HEK293 (cell line): ENCODE data around the gene NT5DC3.

ENCODE experiments used
- CTCF ChIA-PET: fragments of 350-600 bp; formaldehyde crosslinking; extraction: SDS; loops from one replicate; lab custom pipeline; 2021; ENCODE audit warnings: antibody characterized with exemption; lab: Yijun Ruan, JAX
- POLR2A ChIA-PET: fragments of 300-600 bp; formaldehyde crosslinking; extraction: SDS; loops from one replicate; lab custom pipeline; 2020; ENCODE audit warnings: antibody characterized with exemption, inconsistent platforms; lab: Yijun Ruan, JAX
- H3K27ac ChIP-seq: fragments of 200-500 bp; sonication (Bioruptor generic); 2 replicates; pipeline ENCODE4 v1.5.1; 2014; ENCODE audit warnings: low read depth, low read length, control low read depth, inconsistent platforms; ENCODE audit errors: extremely low read depth
- H3K36me3 ChIP-seq, 2 experiments: fragments of 200-500 bp in 1 of 2; sonication (Bioruptor generic) in 1 of 2; 1 replicate in 1 of 2; 2 replicates in 1 of 2; pipeline ENCODE4 v1.5.1; 2014 to 2017; ENCODE audit warnings: inconsistent platforms in 2 of 2, low read length in 2 of 2; ENCODE audit not compliant: control insufficient read depth in 2 of 2, insufficient read depth in 1 of 2
- H3K4me1 ChIP-seq: fragments of 200-500 bp; sonication (Bioruptor generic); 2 replicates; pipeline ENCODE4 v1.5.1; 2014; ENCODE audit warnings: mild to moderate bottlenecking, low read length, inconsistent platforms; ENCODE audit not compliant: control insufficient read depth, insufficient read depth
- H3K4me3 ChIP-seq: 2 replicates; pipeline ENCODE4 v1.5.1; 2011; ENCODE audit warnings: low read depth, mild to moderate bottlenecking, control low read depth, low read length, moderate library complexity
- H3K9me3 ChIP-seq: fragments of 200-500 bp; sonication (Bioruptor generic); 2 replicates; pipeline ENCODE4 v1.5.1; 2014; ENCODE audit warnings: low read depth, low read length, inconsistent platforms; ENCODE audit not compliant: control insufficient read depth, insufficient read depth
- BCL11A ChIP-seq: fragments of 450-650 bp; formaldehyde crosslinking; IDR thresholded peaks from 2 replicates; pipeline ENCODE4 v1.5.1; 2016; ENCODE audit warnings: low read depth, missing biosample characterization, missing genetic modification characterization
- EGR2 ChIP-seq: fragments of 450-650 bp; formaldehyde crosslinking; IDR thresholded peaks from 2 replicates; pipeline ENCODE4 v1.5.1; 2016; ENCODE audit warnings: low read depth, missing biosample characterization, missing genetic modification characterization
- KLF17 ChIP-seq: fragments of 450-650 bp; formaldehyde crosslinking; IDR thresholded peaks from 2 replicates; pipeline ENCODE4 v1.5.1; 2016; ENCODE audit warnings: missing biosample characterization, missing genetic modification characterization
- YY2 ChIP-seq: fragments of 450-650 bp; formaldehyde crosslinking; IDR thresholded peaks from 2 replicates; pipeline ENCODE4 v1.5.1; 2016; ENCODE audit warnings: missing biosample characterization, missing genetic modification characterization
- ZBTB8A ChIP-seq: fragments of 450-650 bp; formaldehyde crosslinking; IDR thresholded peaks from 2 replicates; pipeline ENCODE4 v1.5.1; 2016; ENCODE audit warnings: missing biosample characterization, missing genetic modification characterization
- ZFHX2 ChIP-seq: fragments of 450-650 bp; formaldehyde crosslinking; conservative IDR thresholded peaks from 2 replicates; pipeline ENCODE4 v1.5.1; 2016; ENCODE audit warnings: missing biosample characterization, missing genetic modification characterization
- ZFP37 ChIP-seq: fragments of 450-650 bp; formaldehyde crosslinking; IDR thresholded peaks from 2 replicates; pipeline ENCODE4 v1.5.1; 2016; ENCODE audit warnings: missing biosample characterization, missing genetic modification characterization
- ZNF10 ChIP-seq: fragments of 450-650 bp; formaldehyde crosslinking; IDR thresholded peaks from 2 replicates; pipeline ENCODE4 v1.5.1; 2017; ENCODE audit warnings: missing biosample characterization, missing genetic modification characterization
- ZNF114 ChIP-seq: fragments of 450-650 bp; formaldehyde crosslinking; IDR thresholded peaks from 2 replicates; pipeline ENCODE4 v1.5.0; 2017; ENCODE audit warnings: missing biosample characterization, missing genetic modification characterization
- ZNF16 ChIP-seq: fragments of 450-650 bp; formaldehyde crosslinking; IDR thresholded peaks from 2 replicates; pipeline ENCODE4 v1.5.1; 2016; ENCODE audit warnings: low read depth, missing biosample characterization, missing genetic modification characterization
- ZNF302 ChIP-seq: fragments of 450-650 bp; formaldehyde crosslinking; IDR thresholded peaks from 2 replicates; pipeline ENCODE4 v1.5.1; 2016; ENCODE audit warnings: missing biosample characterization, missing genetic modification characterization, low read depth
- ZNF311 ChIP-seq: fragments of 450-650 bp; formaldehyde crosslinking; IDR thresholded peaks from 2 replicates; pipeline ENCODE4 v1.5.1; 2017; ENCODE audit warnings: missing biosample characterization, missing genetic modification characterization, borderline replicate concordance
- ZNF362 ChIP-seq: fragments of 450-650 bp; formaldehyde crosslinking; IDR thresholded peaks from 2 replicates; pipeline ENCODE4 v1.5.1; 2016; ENCODE audit warnings: missing biosample characterization, missing genetic modification characterization
- ZNF37A ChIP-seq: fragments of 450-650 bp; IDR thresholded peaks from 2 replicates; pipeline ENCODE4 v1.5.1; 2018; ENCODE audit warnings: missing biosample characterization, missing genetic modification characterization
- ZNF48 ChIP-seq: fragments of 450-650 bp; formaldehyde crosslinking; IDR thresholded peaks from 2 replicates; pipeline ENCODE4 v1.5.1; 2016; ENCODE audit warnings: missing biosample characterization, missing genetic modification characterization
- ZNF626 ChIP-seq: fragments of 450-650 bp; sonication (Bioruptor Pico); formaldehyde crosslinking; IDR thresholded peaks from 2 replicates; pipeline ENCODE4 v1.5.1; 2018; ENCODE audit warnings: missing biosample characterization, missing genetic modification characterization, inconsistent platforms
- ZNF639 ChIP-seq: fragments of 450-650 bp; formaldehyde crosslinking; IDR thresholded peaks from 2 replicates; pipeline ENCODE4 v1.5.1; 2016; ENCODE audit warnings: missing biosample characterization, missing genetic modification characterization
- ZNF701 ChIP-seq: fragments of 450-650 bp; formaldehyde crosslinking; IDR thresholded peaks from 2 replicates; pipeline ENCODE4 v1.5.1; 2016; ENCODE audit warnings: missing biosample characterization, missing genetic modification characterization
- ZSCAN30 ChIP-seq: fragments of 450-650 bp; IDR thresholded peaks from 2 replicates; pipeline ENCODE4 v1.5.1; 2018; ENCODE audit warnings: missing biosample characterization, mild to moderate bottlenecking, missing genetic modification characterization, moderate library complexity
- ZSCAN5A ChIP-seq: fragments of 450-650 bp; formaldehyde crosslinking; IDR thresholded peaks from 2 replicates; pipeline ENCODE4 v1.5.1; 2016; ENCODE audit warnings: missing biosample characterization, missing genetic modification characterization

Gene NT5DC3

GRCh38 chr12:103807561-103808238, 33.3 kb downstream of the NT5DC3 start:
- POLR2A ChIA-PET, result no interaction called here
- Histone ChIP-seq H3K9me3 (no peaks in the 10 kb centered on the region), H3K4me1 (peaks cover 6% of the 10 kb centered on the region), H3K27ac (no peak overlapping the region), H3K36me3 (peaks cover 5 to 28% of the 10 kb centered on the region in 2 experiments; a peak in 1 of 3 replicates), H3K4me3 (no peak overlapping the region)
- TF ChIP-seq EGR2 (tag by site-specific recombination) (peak; percentile 57; the same call in 1 of the 2 replicates), ZNF362 (tag by site-specific recombination) (no peak), ZSCAN30 (tag by site-specific recombination) (no peak), ZNF37A (no peak), ZFHX2 (peak; percentile 71), ZFP37 (tag by site-specific recombination) (no peak), ZSCAN5A (tag by site-specific recombination) (no peak), ZNF302 (tag by site-specific recombination) (no peak)
- CTCF ChIA-PET, result interaction anchor here (0.7 kb wide), 1 partner anchor 94 kb away, joined by 3 read pairs; no protein-coding TSS in a partner anchor

- H3K4me1 ChIP-seq, result peaks cover 6% of the 10 kb centered on the region
- no peaks in the 10 kb centered on the region for H3K9me3 ChIP-seq
- ChIA-PET POLR2A (no interaction called here), CTCF (interaction anchor here (0.7 kb wide), 1 partner anchor 95 kb away, joined by 3 read pairs; no protein-coding TSS in a partner anchor)
- no peak overlapping the region for H3K27ac ChIP-seq
- peaks cover 0 to 31% of the 10 kb centered on the region in 2 experiments; a peak in 1 of 3 replicates for H3K36me3 ChIP-seq
- TF ChIP-seq ZNF37A (no peak), ZNF701 (tag by site-specific recombination) (no peak), ZNF10 (tag by site-specific recombination) (no peak), ZNF114 (tag by site-specific recombination) (no peak), YY2 (tag by site-specific recombination) (no peak), ZNF16 (tag by site-specific recombination) (no peak), BCL11A (tag by site-specific recombination) (no peak), ZNF626 (no peak), ZNF311 (tag by site-specific recombination) (no peak), ZNF48 (tag by site-specific recombination) (no peak), KLF17 (tag by site-specific recombination) (no peak), ZBTB8A (no peak), ZNF639 (no peak)
- TF ChIP-seq, all 188 proteins: peak for 0
- H3K4me3 ChIP-seq, result no peak overlapping the region
Observed at GRCh38 chr12:103806803-103807202, 34.2 kb downstream of the NT5DC3 start.
